SK-N-MC (cell line): Measurements from ENCODE around the gene GALT.

Source experiments
- DNase-seq: peaks from one replicate; pipeline ENCODE4 v3.0.0-alpha.2; 2011; ENCODE audit warnings: low read depth, low spot score
- H3K27ac ChIP-seq: fragments of 200-600 bp; sonication (generic); 2 replicates; pipeline ENCODE4 v1.5.1; 2016; ENCODE audit warnings: mixed run types
- H3K36me3 ChIP-seq: fragments of 200-600 bp; sonication (generic); 2 replicates; pipeline ENCODE4 v1.6.1; 2017; ENCODE audit warnings: antibody characterized with exemption, low read length, mixed read lengths; ENCODE audit not compliant: insufficient read depth
- H3K4me3 ChIP-seq: fragments of 200-600 bp; sonication (generic); 2 replicates; pipeline ENCODE4 v1.5.1; 2016
- H3K9ac ChIP-seq: fragments of 200-600 bp; sonication (generic); 2 replicates; pipeline ENCODE4 v1.8.0; 2017; ENCODE audit warnings: mixed run types, mixed read lengths; ENCODE audit not compliant: insufficient read length
- H3K9me3 ChIP-seq: fragments of 200-600 bp; sonication (generic); 2 replicates; pipeline ENCODE4 v1.6.1; 2017; ENCODE audit warnings: low read depth, mild to moderate bottlenecking, antibody characterized with exemption, low read length, moderate library complexity, mixed read lengths
- EZH2 ChIP-seq: fragments of 200-600 bp; sonication (generic); IDR thresholded peaks from one replicate; pipeline ENCODE4 v1.6.1; 2017; ENCODE audit warnings: antibody characterized with exemption
- FOXP2 ChIP-seq: optimal IDR thresholded peaks from 2 replicates; pipeline ENCODE3; 2011; ENCODE audit warnings: mild to moderate bottlenecking, moderate library complexity; ENCODE audit not compliant: insufficient read depth; ENCODE audit errors: extremely low read length, control extremely low read depth
- POLR2AphosphoS5 ChIP-seq: IDR thresholded peaks from 2 replicates; pipeline ENCODE4 v1.6.1; 2012; ENCODE audit warnings: mild to moderate bottlenecking, low read depth, low read length, borderline replicate concordance

Gene GALT

DNA sequence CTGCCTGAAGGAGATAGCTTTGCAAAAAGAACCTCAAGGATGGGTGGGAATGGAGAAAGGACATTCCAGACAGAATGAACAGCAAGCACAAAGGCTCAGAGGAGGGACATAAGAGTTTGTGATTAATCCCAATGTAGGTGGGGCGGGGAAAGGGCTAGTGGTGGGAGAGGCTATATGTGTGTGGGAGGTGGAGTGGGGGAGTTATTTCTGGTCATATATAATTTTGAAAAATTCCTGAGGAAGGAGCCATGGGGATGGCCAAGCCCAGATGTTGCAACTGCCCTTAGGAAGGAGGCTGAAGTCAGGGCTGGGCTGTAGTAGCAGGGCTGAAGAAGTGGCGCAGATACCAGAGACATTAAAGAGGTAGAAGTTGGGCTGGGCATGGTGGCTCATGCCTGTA, 29.4 kb downstream of the GALT start:
- no peak for DNase-seq
- Histone ChIP-seq H3K9me3 (no peaks in the 10 kb centered on the region), H3K4me3 (no peak overlapping the region), H3K36me3 (no peaks in the 10 kb centered on the region), H3K9ac (no peak overlapping the region), H3K27ac (no peak overlapping the region)
- TF ChIP-seq EZH2: no peak
- no peak for TF ChIP-seq FOXP2
- no peak for TF ChIP-seq POLR2AphosphoS5

DNA sequence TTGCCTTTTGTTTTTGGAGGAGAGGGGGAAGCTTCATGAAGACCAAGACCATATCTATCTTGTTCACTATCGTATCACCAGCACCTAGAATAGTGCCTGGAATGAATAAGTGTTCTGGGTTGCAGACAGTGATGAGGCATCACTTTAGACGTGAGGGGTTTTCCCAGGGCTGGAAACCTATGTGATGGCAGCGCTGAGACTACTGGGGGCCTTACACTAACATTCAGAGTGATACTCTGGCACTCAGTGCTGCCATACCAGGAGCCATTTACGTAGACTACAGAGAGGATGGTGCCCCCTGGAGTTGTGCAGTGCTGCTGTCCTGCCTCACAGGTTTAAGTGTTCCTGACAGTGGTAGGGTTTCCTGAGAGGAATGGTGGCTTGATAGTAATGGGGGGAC, 37.7 kb downstream of the GALT start:
- H3K27ac ChIP-seq: no peak overlapping the region
- H3K9me3 ChIP-seq: no peaks in the 10 kb centered on the region
- no peak overlapping the region for H3K4me3 ChIP-seq
- H3K36me3 ChIP-seq: no peaks in the 10 kb centered on the region
- DNase-seq: no peak
- no peak for TF ChIP-seq EZH2
- TF ChIP-seq FOXP2: no peak
- no peak for TF ChIP-seq POLR2AphosphoS5
- H3K9ac ChIP-seq: no peak overlapping the region

DNA sequence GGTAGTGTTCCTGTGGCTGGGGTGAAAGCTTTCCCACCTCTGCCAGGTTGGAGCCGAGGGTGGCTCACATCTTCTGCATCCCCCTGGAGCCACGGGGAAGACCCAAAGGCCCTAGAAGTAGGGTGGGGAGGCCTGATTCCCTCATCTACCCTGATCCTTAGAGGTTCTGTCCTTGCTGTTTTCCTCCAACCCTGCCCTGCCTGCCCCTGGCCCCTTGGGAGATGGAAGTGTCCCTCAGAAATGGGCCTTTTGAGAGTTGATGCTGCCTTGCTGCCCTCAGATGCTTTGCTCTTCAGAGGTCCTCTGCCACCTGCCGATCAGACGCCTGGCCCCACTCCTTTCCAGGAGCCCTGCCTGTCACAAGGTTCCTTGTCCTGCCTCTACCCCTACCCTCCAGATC, 38.3 kb downstream of the GALT start:
- TF ChIP-seq FOXP2 (no peak), POLR2AphosphoS5 (no peak), EZH2 (no peak)
- Histone ChIP-seq H3K9ac (no peak overlapping the region), H3K4me3 (no peak overlapping the region), H3K9me3 (no peaks in the 10 kb centered on the region), H3K36me3 (no peaks in the 10 kb centered on the region), H3K27ac (no peak overlapping the region)
- DNase-seq: no peak

DNA sequence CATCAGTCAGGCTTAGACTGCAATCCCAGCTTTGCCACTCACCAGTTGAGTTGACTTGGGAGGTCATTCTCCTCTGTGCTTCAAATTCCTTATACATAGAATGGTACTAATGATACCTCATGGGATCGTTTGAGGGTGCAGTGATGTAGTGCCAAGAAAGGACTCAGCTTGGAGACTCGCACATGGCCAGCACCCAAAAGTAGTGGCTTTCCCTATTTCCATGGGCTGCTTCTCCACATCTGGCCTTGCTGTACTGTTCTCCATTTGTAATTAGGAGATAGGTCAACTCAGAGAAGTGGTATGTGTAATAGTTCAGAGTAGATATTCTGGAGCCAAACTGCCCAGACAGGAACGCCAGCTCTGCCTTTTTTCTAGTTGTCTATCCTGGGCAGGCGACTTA, 39.1 kb downstream of the GALT start:
- no peaks in the 10 kb centered on the region for H3K36me3 ChIP-seq
- H3K4me3 ChIP-seq: no peak overlapping the region
- no peak overlapping the region for H3K27ac ChIP-seq
- H3K9me3 ChIP-seq: no peaks in the 10 kb centered on the region
- no peak for TF ChIP-seq POLR2AphosphoS5
- TF ChIP-seq FOXP2: no peak
- no peak for DNase-seq
- H3K9ac ChIP-seq: no peak overlapping the region

DNA sequence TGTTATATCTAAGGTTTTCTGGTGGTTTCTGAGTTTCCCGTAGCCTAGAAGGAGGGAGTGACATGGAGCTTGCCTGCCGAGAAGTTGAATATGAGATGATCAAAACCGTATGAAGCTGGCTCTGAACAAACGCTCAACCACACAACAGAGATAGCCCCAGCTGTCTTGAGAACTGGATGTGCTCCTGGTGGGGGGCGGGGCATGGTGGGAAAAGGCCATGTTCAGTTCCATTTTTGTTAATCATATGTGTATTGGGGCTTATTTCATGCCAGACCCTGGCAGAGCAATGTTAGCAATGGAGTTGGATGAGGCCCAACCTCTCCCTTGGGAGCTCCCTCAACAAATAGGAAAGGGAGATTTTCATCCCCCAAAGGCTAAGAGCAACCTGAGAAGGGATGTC, 39.8 kb downstream of the GALT start:
- DNase-seq: no peak
- TF ChIP-seq FOXP2 (no peak), EZH2 (no peak), POLR2AphosphoS5 (no peak)
- no peak overlapping the region for H3K27ac ChIP-seq

DNA sequence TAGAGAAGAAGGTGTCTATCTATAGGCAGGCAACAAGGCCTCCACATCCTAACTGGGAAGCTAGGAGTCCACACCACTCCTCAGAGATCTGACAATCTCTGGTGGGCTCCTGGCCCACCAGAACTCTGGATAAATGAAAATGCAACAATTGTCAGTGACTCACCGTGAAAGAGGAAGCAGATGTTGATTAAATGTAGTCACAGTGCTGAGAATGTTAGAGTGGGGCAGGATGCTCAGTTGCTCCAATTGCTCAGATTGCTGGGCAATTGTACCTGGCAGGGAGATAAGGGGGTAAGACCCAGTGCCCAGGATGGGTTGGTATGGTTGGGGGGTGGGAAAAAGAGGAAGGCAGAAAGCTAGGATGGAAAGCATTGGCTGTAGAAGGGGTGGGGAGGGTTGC, 40.3 kb downstream of the GALT start:
- H3K9ac ChIP-seq: no peak overlapping the region
- DNase-seq: no peak
- no peaks in the 10 kb centered on the region for H3K36me3 ChIP-seq
- no peak for TF ChIP-seq POLR2AphosphoS5
- no peak for TF ChIP-seq EZH2
- TF ChIP-seq FOXP2: no peak
- H3K27ac ChIP-seq: no peak overlapping the region
- no peaks in the 10 kb centered on the region for H3K9me3 ChIP-seq
- H3K4me3 ChIP-seq: no peak overlapping the region

More for the DNA sequence above, 39.8 kb downstream of the GALT start:
- Histone ChIP-seq H3K4me3 (no peak overlapping the region), H3K36me3 (no peaks in the 10 kb centered on the region), H3K9ac (no peak overlapping the region), H3K9me3 (no peaks in the 10 kb centered on the region)

DNA sequence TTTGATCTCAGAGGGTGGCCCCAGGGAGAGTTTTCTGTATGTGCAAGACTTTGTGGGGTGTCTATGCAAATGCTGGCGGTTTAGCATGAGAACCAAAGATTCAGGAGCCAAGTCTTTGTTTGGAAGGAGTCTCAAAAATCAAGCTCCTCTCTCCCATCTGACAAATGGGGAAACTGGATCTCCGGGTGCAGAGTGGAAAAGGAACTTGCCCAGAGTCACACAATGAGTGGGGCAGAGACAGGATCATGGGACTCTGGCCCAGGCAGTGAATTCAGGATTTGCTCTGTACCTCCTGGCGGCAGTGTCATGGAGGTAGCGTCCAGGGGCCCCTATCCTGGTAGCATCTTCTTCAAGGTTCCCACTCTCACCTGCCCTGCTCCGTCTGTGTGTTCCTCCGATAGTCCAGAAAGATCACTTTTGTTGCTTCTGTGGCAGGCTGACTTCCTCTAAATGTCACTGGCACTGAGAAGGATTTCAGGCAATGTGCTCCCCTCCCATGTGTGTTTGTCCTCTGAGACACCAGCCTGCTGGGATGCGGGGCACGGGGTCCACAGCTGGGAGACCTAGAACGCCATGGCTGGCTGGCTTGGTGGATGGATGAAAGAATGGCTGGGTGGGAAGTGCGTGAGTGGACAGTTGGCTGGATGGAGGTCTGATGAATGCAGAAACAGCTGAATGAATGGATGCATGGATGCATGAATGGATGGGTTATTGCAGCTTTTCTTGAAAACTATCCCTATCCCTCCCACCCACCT, 41.0 kb downstream of the GALT start:
- no peak for DNase-seq
- no peak overlapping the region for H3K27ac ChIP-seq
- TF ChIP-seq FOXP2 (no peak), EZH2 (no peak), POLR2AphosphoS5 (no peak)
- H3K4me3 ChIP-seq: no peak overlapping the region
- H3K9me3 ChIP-seq: no peaks in the 10 kb centered on the region
- no peaks in the 10 kb centered on the region for H3K36me3 ChIP-seq
- no peak overlapping the region for H3K9ac ChIP-seq

DNA sequence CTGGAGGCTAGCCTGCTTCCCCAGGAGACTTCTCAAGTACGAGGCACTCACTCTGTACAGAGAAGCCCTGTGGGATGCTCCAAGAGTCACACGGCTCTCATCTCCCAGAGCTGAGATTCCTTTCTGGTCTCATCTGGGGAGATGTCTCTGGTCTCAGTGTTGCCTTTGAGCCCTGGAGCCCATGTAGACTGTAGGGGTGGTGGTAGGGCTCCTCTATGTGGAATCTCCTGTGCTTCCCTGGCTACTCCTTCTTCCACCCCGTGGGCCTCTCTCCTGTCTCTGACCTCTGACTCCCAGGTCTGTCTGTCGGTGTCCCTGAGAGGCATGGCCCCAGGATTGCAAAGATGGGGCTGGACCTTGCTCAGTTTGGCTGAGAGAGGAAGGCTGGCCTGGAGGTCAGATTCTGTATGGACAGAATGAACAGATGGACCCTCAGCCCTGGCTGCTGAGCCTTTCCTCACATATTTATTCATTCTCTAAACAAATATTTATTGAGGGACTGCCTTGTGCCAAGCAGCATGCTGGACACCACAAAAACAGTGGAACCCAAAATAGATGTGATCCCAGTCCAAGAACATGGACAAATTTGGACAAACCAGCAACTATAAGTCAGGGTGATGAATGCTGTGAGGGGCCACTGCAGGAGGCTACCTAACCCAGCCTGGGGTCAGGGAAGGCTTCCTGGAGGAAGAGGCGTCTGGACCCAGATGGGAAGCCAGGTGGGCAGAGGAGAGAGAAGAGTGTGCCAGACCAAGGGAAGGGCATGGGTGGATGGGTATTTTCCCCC, 42.0 kb downstream of the GALT start:
- Histone ChIP-seq H3K4me3 (no peak overlapping the region), H3K27ac (no peak overlapping the region), H3K9ac (no peak overlapping the region), H3K9me3 (no peaks in the 10 kb centered on the region), H3K36me3 (no peaks in the 10 kb centered on the region)
- no peak for TF ChIP-seq EZH2
- no peak for TF ChIP-seq POLR2AphosphoS5
- no peak for TF ChIP-seq FOXP2
- no peak for DNase-seq

DNA sequence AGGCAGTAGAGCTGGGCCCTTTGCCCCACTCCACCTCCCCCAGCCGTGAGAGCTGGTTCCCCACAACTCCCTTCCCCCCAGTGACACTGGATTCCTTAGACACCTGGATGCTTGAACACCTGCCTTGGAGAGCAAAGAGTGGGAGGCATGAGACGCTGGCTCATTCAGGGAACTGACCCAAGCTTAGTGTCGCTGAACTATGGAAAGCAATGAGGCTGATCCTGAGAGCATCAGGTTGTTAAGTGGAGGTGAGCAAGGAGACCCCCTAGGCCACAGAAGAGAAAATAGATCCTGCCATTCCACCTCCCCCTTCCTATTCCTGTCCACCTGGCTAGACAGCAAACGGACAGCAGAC, 42.6 kb downstream of the GALT start:
- no peak for DNase-seq
- no peak overlapping the region for H3K27ac ChIP-seq
- H3K4me3 ChIP-seq: no peak overlapping the region
- H3K36me3 ChIP-seq: no peaks in the 10 kb centered on the region
- TF ChIP-seq EZH2 (no peak), FOXP2 (no peak), POLR2AphosphoS5 (no peak)
- no peaks in the 10 kb centered on the region for H3K9me3 ChIP-seq
- H3K9ac ChIP-seq: no peak overlapping the region
